H1 (cell line): ENCODE results near the gene P2RY11. TPM values are rescaled to one million over a fixed set of nuclear protein-coding genes. Genes with fewer than 3 reads are reported as not detected.

Source experiments
- BACH1 ChIP-seq: IDR thresholded peaks from 2 replicates; pipeline ENCODE4 v1.6.1; 2012; ENCODE audit warnings: low read length, improper control_type of control experiment
- EP300 ChIP-seq, 2 experiments: IDR thresholded peaks; 1 replicate in 1 of 2; 2 replicates in 1 of 2; pipeline ENCODE4 v1.6.1; 2011 to 2012; ENCODE audit warnings: low read depth in 2 of 2, low read length in 2 of 2, mild to moderate bottlenecking in 2 of 2, borderline replicate concordance in 1 of 2, inconsistent platforms in 1 of 2, moderate library complexity in 1 of 2
- HDAC6 ChIP-seq: IDR thresholded peaks from one replicate; pipeline ENCODE4 v1.7.1; 2012; ENCODE audit warnings: low read depth, mild to moderate bottlenecking, inconsistent platforms, low read length, moderate library complexity
- RBBP5 ChIP-seq: IDR thresholded peaks from 2 replicates; pipeline ENCODE4 v1.7.1; 2012; ENCODE audit warnings: low read depth, mild to moderate bottlenecking, inconsistent platforms, low read length, moderate library complexity, borderline replicate concordance
- SIRT6 ChIP-seq: IDR thresholded peaks from one replicate; pipeline ENCODE4 v1.7.1; 2012; ENCODE audit warnings: low read length, inconsistent platforms
- polyA plus RNA-seq, 7 experiments: library from polyadenylated mRNA; depleted of rRNA in 3 of 7; stranded (reverse) in 5 of 7; unstranded in 2 of 7; fragments of >200 nt in 5 of 7; fragments of 200-250 nt in 2 of 7; gene quantifications; 1 replicate in 5 of 7; 2 replicates in 1 of 7; 4 replicates in 1 of 7; pipeline versions ENCODE4 v1.2.1 to v1.2.3, GENCODE V29; 2011 to 2013; ENCODE audit warnings: missing spikeins in 2 of 7, mixed read lengths in 2 of 7
- small RNA-seq: library from polyadenylated mRNA; stranded (forward); fragments of <200 nt; extraction: miRNeasy Mini kit (QIAGEN cat#:217004); gene quantifications from one replicate; pipeline ENCODE3, GENCODE V24; 2013; ENCODE audit not compliant: insufficient read depth
- total RNA-seq: library from RNA; stranded (reverse); fragmentation: NEBNext Ultra II Directional; extraction: Animal tissue kit (Norgen Biotek cat#: 25700); gene quantifications from 2 replicates; pipeline ENCODE4 v1.2.1, GENCODE V29; 2021
- TF ChIP-seq, protein P1 (sequence below): IDR thresholded peaks from 2 replicates; pipeline ENCODE4 v1.6.1; 2012; ENCODE audit warnings: inconsistent platforms

Gene P2RY11
- total and polyA plus RNA-seq, 2 of the 8 experiments (the other 6 are each of a cell fraction or from before 2014, with no cell fraction given), result 9.2 to 18.0 TPM

GRCh38 chr19:10163536-10163935 lies 52.0 kb downstream of the P2RY11 start (continued):
- TF ChIP-seq HDAC6, result no peak
- no peak for TF ChIP-seq EP300 (IDR thresholded peaks at IDR 0.05; ENCODE audit: borderline replicate concordance in 1 of 2, low read depth in 2 of 2, low read length in 2 of 2)
- TF ChIP-seq SIRT6, result no peak
- TF ChIP-seq RBBP5, result no peak
- no peak for TF ChIP-seq BACH1
- TF ChIP-seq, protein P1, sequence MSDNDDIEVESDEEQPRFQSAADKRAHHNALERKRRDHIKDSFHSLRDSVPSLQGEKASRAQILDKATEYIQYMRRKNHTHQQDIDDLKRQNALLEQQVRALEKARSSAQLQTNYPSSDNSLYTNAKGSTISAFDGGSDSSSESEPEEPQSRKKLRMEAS, result no peak
- TF ChIP-seq, all 59 proteins: peak for 0

Small RNA genes within 50 kb of the gene (small RNA-seq; reads per million reads assigned to genes)
- gene SNORD105 (126 reads per million, percentile 98 among the genes with 10 or more reads in this experiment), gene SNORD105B (86.9 reads per million, percentile 97 among the genes with 10 or more reads in this experiment)

Other genes with a start within 250 kb of the P2RY11 start
- gene OLFM2, start 175.2 kb upstream of the P2RY11 start, total RNA-seq, result 68.2 and 72.0 TPM in 2 replicates
- gene OLFM2, start 175.2 kb upstream of the P2RY11 start, polyA plus RNA-seq (2011; rRNA removed), result 151 and 238 TPM in 2 replicates
- gene COL5A3, start 101.2 kb upstream of the P2RY11 start, total RNA-seq, result 0.74 and 0.75 TPM in 2 replicates
- gene COL5A3, start 101.2 kb upstream of the P2RY11 start, polyA plus RNA-seq (2011; rRNA removed), result 0.67 and 1.2 TPM in 2 replicates
- gene RDH8, start 98.2 kb upstream of the P2RY11 start, total RNA-seq, result not detected in 2 replicates
- gene RDH8, start 98.2 kb upstream of the P2RY11 start, polyA plus RNA-seq (2011; rRNA removed), result 0.38 and 0.58 TPM in 2 replicates
- 24.5 and 25.3 TPM in 2 replicates for gene SHFL, start 25.4 kb upstream of the P2RY11 start, total RNA-seq
- 37.1 and 47.0 TPM in 2 replicates for gene SHFL, start 25.4 kb upstream of the P2RY11 start, polyA plus RNA-seq (2011; rRNA removed)
- not detected in 2 replicates for gene ANGPTL6, start 9.0 kb upstream of the P2RY11 start, total RNA-seq
- gene ANGPTL6, start 9.0 kb upstream of the P2RY11 start, polyA plus RNA-seq (2011; rRNA removed), result 0.20 and 0.38 TPM in 2 replicates
- gene PPAN, start 5.3 kb upstream of the P2RY11 start, total RNA-seq, result 72.6 and 74.4 TPM in 2 replicates
- gene PPAN, start 5.3 kb upstream of the P2RY11 start, polyA plus RNA-seq (2011; rRNA removed), result 48.8 and 74.7 TPM in 2 replicates
- 281 and 284 TPM in 2 replicates for gene EIF3G, start 8.2 kb downstream of the P2RY11 start, total RNA-seq
- 238 and 426 TPM in 2 replicates for gene EIF3G, start 8.2 kb downstream of the P2RY11 start, polyA plus RNA-seq (2011; rRNA removed)
- 208 and 210 TPM in 2 replicates for gene DNMT1, start 83.3 kb downstream of the P2RY11 start, total RNA-seq
- gene DNMT1, start 83.3 kb downstream of the P2RY11 start, polyA plus RNA-seq (2011; rRNA removed), result 101 and 121 TPM in 2 replicates
- 18.7 and 19.4 TPM in 2 replicates for gene S1PR2, start 119.6 kb downstream of the P2RY11 start, total RNA-seq
- gene S1PR2, start 119.6 kb downstream of the P2RY11 start, polyA plus RNA-seq (2011; rRNA removed), result 16.2 and 17.5 TPM in 2 replicates
- 82.3 and 90.7 TPM in 2 replicates for gene MRPL4, start 140.5 kb downstream of the P2RY11 start, total RNA-seq
- 187 and 282 TPM in 2 replicates for gene MRPL4, start 140.5 kb downstream of the P2RY11 start, polyA plus RNA-seq (2011; rRNA removed)
- 3.8 and 4.0 TPM in 2 replicates for gene ICAM1, start 159.4 kb downstream of the P2RY11 start, total RNA-seq
- gene ICAM1, start 159.4 kb downstream of the P2RY11 start, polyA plus RNA-seq (2011; rRNA removed), result 5.2 and 9.4 TPM in 2 replicates
- 1.3 and 1.5 TPM in 2 replicates for gene ICAM4, start 175.3 kb downstream of the P2RY11 start, total RNA-seq
- 4.1 and 6.3 TPM in 2 replicates for gene ICAM4, start 175.3 kb downstream of the P2RY11 start, polyA plus RNA-seq (2011; rRNA removed)
- 1.9 and 4.8 TPM in 2 replicates for gene ICAM5, start 178.3 kb downstream of the P2RY11 start, total RNA-seq
- 3.9 and 9.0 TPM in 2 replicates for gene ICAM5, start 178.3 kb downstream of the P2RY11 start, polyA plus RNA-seq (2011; rRNA removed)
- gene ZGLP1, start 198.1 kb downstream of the P2RY11 start, total RNA-seq, result 4.6 and 5.1 TPM in 2 replicates
- gene ZGLP1, start 198.1 kb downstream of the P2RY11 start, polyA plus RNA-seq (2011; rRNA removed), result 4.2 and 8.2 TPM in 2 replicates
- 27.0 and 27.8 TPM in 2 replicates for gene FDX2, start 204.3 kb downstream of the P2RY11 start, total RNA-seq
- 64.4 and 80.2 TPM in 2 replicates for gene FDX2, start 204.3 kb downstream of the P2RY11 start, polyA plus RNA-seq (2011; rRNA removed)
- gene RAVER1, start 221.8 kb downstream of the P2RY11 start, total RNA-seq, result 70.5 and 72.4 TPM in 2 replicates
- 5.7 and 17.1 TPM in 2 replicates for gene RAVER1, start 221.8 kb downstream of the P2RY11 start, polyA plus RNA-seq (2011; rRNA removed)
- gene ICAM3, start 227.9 kb downstream of the P2RY11 start, total RNA-seq, result 16.5 TPM in 2 replicates
- gene ICAM3, start 227.9 kb downstream of the P2RY11 start, polyA plus RNA-seq (2011; rRNA removed), result 15.4 and 18.9 TPM in 2 replicates